HepG2 (cell line): Measurements from ENCODE around the gene HAP1. TPM values are rescaled to one million over a fixed set of nuclear protein-coding genes. Genes with fewer than 3 reads are reported as not detected.

ENCODE experiments used
- JUND ChIP-seq: sonication (generic); formaldehyde crosslinking; IDR thresholded peaks from 2 replicates; pipeline ENCODE4 v1.8.0; 2022; ENCODE audit warnings: mild to moderate bottlenecking, missing genetic modification reagents
- MEF2D ChIP-seq: sonication (generic); formaldehyde crosslinking; IDR thresholded peaks from 2 replicates; pipeline ENCODE4 v1.5.1; 2020; ENCODE audit warnings: mild to moderate bottlenecking, missing genetic modification reagents
- MEIS1 ChIP-seq: sonication (generic); formaldehyde crosslinking; IDR thresholded peaks from 2 replicates; pipeline ENCODE4 v1.9.0; 2021; ENCODE audit warnings: mild to moderate bottlenecking, missing genetic modification reagents, moderate library complexity, borderline replicate concordance
- MYC ChIP-seq: sonication (generic); formaldehyde crosslinking; IDR thresholded peaks from 2 replicates; pipeline ENCODE4 v1.9.0; 2021; ENCODE audit warnings: missing genetic modification reagents, borderline replicate concordance
- TFDP2 ChIP-seq: sonication (generic); formaldehyde crosslinking; IDR thresholded peaks from 2 replicates; pipeline ENCODE4 v1.4.0; 2020; ENCODE audit warnings: missing genetic modification reagents
- TRAFD1 ChIP-seq: sonication (generic); formaldehyde crosslinking; IDR thresholded peaks from 2 replicates; pipeline ENCODE4 v1.5.1; 2020; ENCODE audit warnings: missing genetic modification reagents, mild to moderate bottlenecking, borderline replicate concordance
- ZMYM4 ChIP-seq: sonication (generic); formaldehyde crosslinking; IDR thresholded peaks from 2 replicates; pipeline ENCODE4 v1.8.1; 2023; ENCODE audit warnings: mild to moderate bottlenecking, missing genetic modification reagents
- ZNF788 ChIP-seq: sonication (generic); formaldehyde crosslinking; IDR thresholded peaks from 2 replicates; pipeline ENCODE4 v1.5.0; 2020; ENCODE audit warnings: mild to moderate bottlenecking, missing genetic modification reagents, borderline replicate concordance
- polyA plus RNA-seq, 8 experiments: library from polyadenylated mRNA; depleted of rRNA in 3 of 8; stranded (reverse) in 7 of 8; unstranded in 1 of 8; fragments of >200 nt; fragmentation: Illumina TruSeq in 4 of 8; extraction: Trizol in 4 of 8; gene quantifications; 2 replicates each; pipeline versions ENCODE4 v1.2.1 to v1.2.3, GENCODE V29; 2011 to 2016; ENCODE audit warnings: low read depth in 4 of 8, missing spikeins in 1 of 8, mixed read lengths in 1 of 8; ENCODE audit not compliant: insufficient read depth in 1 of 8
- total RNA-seq, 5 experiments: library from RNA; depleted of rRNA; stranded (reverse); fragments of >200 nt; fragmentation: Illumina TruSeq; extraction: Trizol; gene quantifications; 2 replicates each; pipeline ENCODE4 v1.2.3, GENCODE V29; 2016; ENCODE audit warnings: low read depth in 1 of 5
- TF ChIP-seq, protein P1 (sequence below), 2 experiments: sonication (generic) in 1 of 2; formaldehyde crosslinking in 1 of 2; IDR thresholded peaks; 2 replicates each; pipeline versions ENCODE4 v1.6.1 to v1.9.0; 2014 to 2022; ENCODE audit warnings: antibody characterized with exemption in 1 of 2, borderline replicate concordance in 1 of 2, inconsistent platforms in 1 of 2, low read depth in 1 of 2, missing genetic modification reagents in 1 of 2
- TF ChIP-seq, protein P2 (sequence below): sonication (generic); formaldehyde crosslinking; IDR thresholded peaks from 2 replicates; pipeline ENCODE4 v1.5.0; 2020; ENCODE audit warnings: mild to moderate bottlenecking, missing genetic modification reagents

Gene HAP1
- total and polyA plus RNA-seq, 2 of the 13 experiments (the other 11 are each of a cell fraction or from before 2014, with no cell fraction given) = 0.07 TPM

DNA sequence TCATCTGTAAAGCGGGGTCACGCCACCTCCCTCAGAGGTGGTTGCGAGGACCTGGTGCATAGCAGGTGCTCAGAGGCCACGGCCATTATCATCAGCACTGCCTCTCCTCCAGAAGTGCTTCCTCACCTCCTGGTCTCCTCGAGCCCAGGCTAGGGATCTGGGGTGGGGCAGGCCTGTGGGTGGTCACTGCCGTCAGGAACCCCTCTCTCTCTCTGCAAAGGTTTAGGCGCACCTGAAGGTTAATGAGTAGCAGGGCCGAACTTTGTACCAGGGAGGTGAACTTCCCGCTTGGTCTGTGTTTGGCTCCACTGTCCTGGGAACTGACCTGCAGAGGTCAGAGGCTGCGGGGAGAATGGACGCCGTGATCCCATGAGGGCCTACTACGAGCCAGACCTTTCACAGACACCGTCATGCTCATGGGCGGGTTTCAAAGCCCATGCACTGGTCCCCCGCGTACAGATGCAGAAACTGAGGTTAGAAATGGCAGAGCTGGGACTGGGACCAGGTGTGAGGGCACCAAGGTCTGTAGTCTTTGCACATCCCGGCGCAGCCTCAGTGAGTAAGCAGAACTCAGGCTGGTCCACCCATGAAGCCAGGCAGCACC lies 38.2 kb upstream of the HAP1 start (continued):
- TF ChIP-seq, protein P1, sequence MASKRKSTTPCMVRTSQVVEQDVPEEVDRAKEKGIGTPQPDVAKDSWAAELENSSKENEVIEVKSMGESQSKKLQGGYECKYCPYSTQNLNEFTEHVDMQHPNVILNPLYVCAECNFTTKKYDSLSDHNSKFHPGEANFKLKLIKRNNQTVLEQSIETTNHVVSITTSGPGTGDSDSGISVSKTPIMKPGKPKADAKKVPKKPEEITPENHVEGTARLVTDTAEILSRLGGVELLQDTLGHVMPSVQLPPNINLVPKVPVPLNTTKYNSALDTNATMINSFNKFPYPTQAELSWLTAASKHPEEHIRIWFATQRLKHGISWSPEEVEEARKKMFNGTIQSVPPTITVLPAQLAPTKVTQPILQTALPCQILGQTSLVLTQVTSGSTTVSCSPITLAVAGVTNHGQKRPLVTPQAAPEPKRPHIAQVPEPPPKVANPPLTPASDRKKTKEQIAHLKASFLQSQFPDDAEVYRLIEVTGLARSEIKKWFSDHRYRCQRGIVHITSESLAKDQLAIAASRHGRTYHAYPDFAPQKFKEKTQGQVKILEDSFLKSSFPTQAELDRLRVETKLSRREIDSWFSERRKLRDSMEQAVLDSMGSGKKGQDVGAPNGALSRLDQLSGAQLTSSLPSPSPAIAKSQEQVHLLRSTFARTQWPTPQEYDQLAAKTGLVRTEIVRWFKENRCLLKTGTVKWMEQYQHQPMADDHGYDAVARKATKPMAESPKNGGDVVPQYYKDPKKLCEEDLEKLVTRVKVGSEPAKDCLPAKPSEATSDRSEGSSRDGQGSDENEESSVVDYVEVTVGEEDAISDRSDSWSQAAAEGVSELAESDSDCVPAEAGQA (IDR thresholded peaks at IDR 0.05; ENCODE audit: low read depth) = 0 out of 2 replicates have a peak, but pooled peaks have one; percentile 34
- TF ChIP-seq, protein P1 (CRISPR knock-in tag; IDR thresholded peaks at IDR 0.05; ENCODE audit: borderline replicate concordance) = no peak
- TF ChIP-seq ZMYM4 (CRISPR knock-in tag) (peak; percentile 88), TFDP2 (peak; percentile 62; the same call in 1 of the 2 replicates), MEF2D (peak; percentile 91), ZNF788 (CRISPR knock-in tag) (peak; percentile 83; the same call in 1 of the 2 replicates), MEIS1 (0 out of 2 replicates have a peak, but pooled peaks have one; percentile 76), MYC (no peak; the same call in 1 of the 2 replicates), JUND (CRISPR knock-in tag) (no peak), TRAFD1 (CRISPR knock-in tag) (peak; percentile 7; the same call in 1 of the 2 replicates)
- TF ChIP-seq, protein P2, sequence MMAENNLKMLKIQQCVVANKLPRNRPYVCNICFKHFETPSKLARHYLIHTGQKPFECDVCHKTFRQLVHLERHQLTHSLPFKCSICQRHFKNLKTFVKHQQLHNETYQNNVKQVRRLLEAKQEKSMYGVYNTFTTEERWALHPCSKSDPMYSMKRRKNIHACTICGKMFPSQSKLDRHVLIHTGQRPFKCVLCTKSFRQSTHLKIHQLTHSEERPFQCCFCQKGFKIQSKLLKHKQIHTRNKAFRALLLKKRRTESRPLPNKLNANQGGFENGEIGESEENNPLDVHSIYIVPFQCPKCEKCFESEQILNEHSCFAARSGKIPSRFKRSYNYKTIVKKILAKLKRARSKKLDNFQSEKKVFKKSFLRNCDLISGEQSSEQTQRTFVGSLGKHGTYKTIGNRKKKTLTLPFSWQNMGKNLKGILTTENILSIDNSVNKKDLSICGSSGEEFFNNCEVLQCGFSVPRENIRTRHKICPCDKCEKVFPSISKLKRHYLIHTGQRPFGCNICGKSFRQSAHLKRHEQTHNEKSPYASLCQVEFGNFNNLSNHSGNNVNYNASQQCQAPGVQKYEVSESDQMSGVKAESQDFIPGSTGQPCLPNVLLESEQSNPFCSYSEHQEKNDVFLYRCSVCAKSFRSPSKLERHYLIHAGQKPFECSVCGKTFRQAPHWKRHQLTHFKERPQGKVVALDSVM (CRISPR knock-in tag) = 0 out of 2 replicates have a peak, but pooled peaks have one; percentile 12
